Ovary (tissue), 3 donors: ENCODE data around the gene RPL21.

Experiments
- EP300 ChIP-seq: sonication (generic); formaldehyde crosslinking; IDR thresholded peaks from one replicate; pipeline ENCODE4 v1.6.1; 2017; ENCODE audit warnings: antibody characterized with exemption
- POLR2A ChIP-seq: fragments of 450-650 bp; IDR thresholded peaks from one replicate; pipeline ENCODE4 v1.6.1; 2017; ENCODE audit warnings: antibody characterized with exemption, mild to moderate bottlenecking, moderate library complexity
- TF ChIP-seq, protein P1 (sequence below), 3 donors: fragments of 450-650 bp in 2 of 3; fragments of 200-600 bp in 1 of 3; IDR thresholded peaks; one replicate each; pipeline versions ENCODE4 v1.5.1 to v1.8.0; 2016 to 2022; ENCODE audit warnings: antibody characterized with exemption in 3 of 3, mild to moderate bottlenecking in 1 of 3
- donor health status: DM: no; HTN: no; CAD: no.

GRCh38 chr13:27304611-27305010, 53.3 kb downstream of the RPL21 start:
- TF ChIP-seq, protein P1, sequence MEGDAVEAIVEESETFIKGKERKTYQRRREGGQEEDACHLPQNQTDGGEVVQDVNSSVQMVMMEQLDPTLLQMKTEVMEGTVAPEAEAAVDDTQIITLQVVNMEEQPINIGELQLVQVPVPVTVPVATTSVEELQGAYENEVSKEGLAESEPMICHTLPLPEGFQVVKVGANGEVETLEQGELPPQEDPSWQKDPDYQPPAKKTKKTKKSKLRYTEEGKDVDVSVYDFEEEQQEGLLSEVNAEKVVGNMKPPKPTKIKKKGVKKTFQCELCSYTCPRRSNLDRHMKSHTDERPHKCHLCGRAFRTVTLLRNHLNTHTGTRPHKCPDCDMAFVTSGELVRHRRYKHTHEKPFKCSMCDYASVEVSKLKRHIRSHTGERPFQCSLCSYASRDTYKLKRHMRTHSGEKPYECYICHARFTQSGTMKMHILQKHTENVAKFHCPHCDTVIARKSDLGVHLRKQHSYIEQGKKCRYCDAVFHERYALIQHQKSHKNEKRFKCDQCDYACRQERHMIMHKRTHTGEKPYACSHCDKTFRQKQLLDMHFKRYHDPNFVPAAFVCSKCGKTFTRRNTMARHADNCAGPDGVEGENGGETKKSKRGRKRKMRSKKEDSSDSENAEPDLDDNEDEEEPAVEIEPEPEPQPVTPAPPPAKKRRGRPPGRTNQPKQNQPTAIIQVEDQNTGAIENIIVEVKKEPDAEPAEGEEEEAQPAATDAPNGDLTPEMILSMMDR (IDR thresholded peaks at IDR 0.05): no peak
- no peak for TF ChIP-seq POLR2A
- TF ChIP-seq EP300: no peak
